GM19372 (cell line): ENCODE data around the gene RGS3.

ENCODE experiments used
- ATAC-seq: cut with Tn5 transposase; IDR thresholded peaks from one replicate; pipeline ENCODE4 v1.9.1; 2021; ENCODE audit warnings: mild to moderate bottlenecking, low read depth, moderate library complexity; ENCODE audit not compliant: unreplicated experiment

The RGS3 gene

DNA sequence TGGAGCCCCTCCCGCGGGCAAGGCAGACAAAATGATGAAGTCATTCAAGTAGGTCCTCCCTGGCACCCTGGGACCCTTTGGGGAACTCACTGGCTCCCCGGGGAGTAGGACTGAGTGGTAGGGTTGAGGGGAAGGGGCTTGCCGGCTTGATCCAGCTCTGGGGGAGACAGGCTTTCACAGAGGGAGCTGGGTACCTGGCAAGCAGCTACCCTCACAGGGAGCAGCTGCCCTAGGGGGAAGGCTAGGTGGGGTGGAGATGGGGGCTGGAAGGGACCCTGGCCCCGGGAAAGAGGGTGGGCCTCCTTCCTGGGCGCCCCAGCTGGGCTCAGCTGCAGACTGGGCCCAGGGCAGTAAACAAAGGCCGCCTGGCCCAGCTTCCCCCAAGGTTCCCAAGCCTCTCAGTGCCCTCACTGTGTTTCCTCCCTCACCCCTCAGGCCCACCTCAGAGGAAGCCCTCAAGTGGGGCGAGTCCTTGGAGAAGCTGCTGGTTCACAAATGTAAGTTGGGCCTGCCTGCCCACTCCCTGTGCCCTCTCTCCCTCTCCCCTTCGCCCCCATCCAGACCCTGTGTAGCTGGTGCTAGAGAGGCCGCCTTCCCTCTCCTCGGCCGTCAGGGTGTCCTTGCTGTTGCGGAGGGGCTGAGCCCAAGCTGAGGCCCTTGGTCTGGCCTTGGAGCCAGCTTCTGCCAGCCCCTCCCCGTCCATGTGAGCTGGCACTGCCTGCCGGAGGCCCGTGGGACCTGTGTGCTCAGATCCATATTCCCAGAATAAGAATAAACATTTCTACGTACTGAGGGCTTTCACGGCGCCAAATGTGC is 131.2 kb downstream of the RGS3 start:
- ATAC-seq = no peak

DNA sequence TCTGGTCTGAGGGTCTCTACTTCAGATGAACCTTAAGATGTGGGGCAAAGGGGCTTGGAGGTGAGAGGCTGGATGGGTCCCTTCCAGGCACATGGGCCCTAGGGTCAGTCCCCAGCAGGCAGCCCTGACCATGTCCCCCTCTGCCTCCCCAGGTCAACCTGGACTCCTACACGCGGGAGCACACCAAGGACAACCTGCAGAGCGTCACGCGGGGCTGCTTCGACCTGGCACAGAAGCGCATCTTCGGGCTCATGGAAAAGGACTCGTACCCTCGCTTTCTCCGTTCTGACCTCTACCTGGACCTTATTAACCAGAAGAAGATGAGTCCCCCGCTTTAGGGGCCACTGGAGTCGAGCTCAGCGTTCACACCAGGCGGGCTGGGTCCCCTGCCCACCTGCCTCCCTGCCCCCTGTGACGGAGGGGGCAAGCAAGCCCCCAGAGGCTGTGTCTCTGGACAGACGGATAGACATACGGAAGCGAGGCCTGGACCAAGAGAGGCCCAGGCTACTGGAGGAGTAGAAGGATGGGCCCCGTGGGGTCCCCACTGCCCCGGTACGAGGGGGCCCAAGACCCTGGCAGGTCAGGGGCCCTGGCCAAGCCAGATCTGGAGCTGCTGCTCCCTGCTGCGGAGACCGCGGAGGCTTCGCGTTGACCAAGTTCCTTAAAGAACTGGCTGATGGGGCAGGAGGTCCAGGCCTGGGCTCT is 133.2 kb downstream of the RGS3 start:
- ATAC-seq = no peak

DNA sequence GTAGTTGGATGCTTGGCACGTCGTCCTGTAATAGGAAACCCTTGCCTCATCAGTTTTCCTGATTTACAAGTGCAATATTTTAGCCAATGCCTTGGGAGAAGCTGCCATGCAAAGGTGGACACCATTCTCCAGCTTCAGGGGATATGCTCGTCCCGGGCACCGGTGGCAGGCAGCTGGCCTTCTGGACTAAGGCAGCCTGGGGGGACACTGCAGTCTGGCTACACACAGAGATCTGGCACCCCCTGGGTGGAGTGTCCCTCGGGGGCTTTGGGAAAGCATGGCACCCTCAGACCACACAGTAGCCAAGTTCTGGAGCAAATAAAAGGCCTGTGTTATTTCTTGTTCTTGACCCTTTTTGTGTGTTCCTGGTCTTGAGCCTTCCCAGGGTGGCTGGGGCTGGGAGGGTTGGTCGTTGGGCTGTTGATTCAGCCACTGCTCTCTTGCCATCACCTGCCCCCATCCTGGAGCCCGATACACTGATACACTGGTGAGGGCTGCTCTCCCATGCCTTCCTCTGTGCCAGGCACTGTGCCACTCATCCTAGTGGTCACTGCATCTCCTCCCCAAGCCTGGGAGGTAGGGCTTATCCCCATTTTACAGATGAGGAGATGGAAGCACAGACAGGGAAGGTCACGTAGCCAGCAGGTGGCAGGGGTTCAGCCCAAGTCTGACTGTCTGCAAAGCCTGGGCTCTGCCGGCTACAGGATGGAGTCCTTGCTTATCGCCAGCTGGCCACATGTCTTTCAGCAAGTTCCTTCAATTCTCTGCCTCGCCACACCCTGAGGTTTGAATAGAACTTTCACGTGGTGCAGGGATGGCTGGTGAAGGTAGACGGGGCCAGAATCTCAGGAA is 134.1 kb downstream of the RGS3 start:
- ATAC-seq = no peak

DNA sequence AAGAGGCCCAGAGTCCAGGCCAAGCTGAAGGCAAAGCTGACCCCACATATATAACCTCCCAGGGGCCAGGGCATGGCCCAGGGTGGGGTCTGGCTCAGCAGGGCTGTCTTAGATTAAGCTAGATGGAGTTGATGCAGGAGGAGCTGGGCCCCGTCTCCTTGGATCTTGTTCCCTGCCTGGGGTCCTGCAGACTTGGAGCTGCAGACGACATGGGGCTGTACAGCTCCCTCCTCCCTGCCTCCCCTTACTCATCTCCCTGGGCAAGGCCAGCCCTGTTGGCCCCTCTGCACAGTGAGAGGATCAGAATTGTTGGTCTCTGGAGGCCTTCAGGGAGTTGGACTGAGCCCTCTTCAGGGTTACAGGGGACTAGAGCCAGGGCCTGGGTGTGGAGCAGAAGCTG is 134.9 kb downstream of the RGS3 start:
- no peak for ATAC-seq

DNA sequence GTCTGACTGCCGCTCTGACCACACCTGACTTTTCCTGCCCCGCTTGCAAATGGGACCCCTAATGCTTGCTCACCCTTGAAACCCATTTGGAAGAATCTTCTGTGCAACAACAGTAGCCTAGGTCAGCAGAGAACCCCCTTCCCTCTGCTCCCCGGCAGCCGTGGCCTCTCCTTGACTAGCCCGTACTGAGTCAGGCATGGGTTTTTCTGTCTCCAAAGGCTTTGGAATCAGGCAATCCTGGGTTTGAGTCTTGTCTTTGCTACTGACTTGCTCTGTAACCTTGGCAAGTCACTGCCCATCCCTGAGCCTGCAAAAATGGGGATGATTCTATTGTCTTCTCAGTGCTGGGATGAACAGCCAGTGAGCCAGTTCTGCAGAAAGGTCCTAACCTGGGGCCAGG is 135.4 kb downstream of the RGS3 start:
- no peak for ATAC-seq

- no peak for ATAC-seq
Observed at GRCh38 chr9:113599646-113600022, 136.1 kb downstream of the RGS3 start.

- ATAC-seq = no peak
Observed at GRCh38 chr9:113600023-113600823, 136.7 kb downstream of the RGS3 start.

DNA sequence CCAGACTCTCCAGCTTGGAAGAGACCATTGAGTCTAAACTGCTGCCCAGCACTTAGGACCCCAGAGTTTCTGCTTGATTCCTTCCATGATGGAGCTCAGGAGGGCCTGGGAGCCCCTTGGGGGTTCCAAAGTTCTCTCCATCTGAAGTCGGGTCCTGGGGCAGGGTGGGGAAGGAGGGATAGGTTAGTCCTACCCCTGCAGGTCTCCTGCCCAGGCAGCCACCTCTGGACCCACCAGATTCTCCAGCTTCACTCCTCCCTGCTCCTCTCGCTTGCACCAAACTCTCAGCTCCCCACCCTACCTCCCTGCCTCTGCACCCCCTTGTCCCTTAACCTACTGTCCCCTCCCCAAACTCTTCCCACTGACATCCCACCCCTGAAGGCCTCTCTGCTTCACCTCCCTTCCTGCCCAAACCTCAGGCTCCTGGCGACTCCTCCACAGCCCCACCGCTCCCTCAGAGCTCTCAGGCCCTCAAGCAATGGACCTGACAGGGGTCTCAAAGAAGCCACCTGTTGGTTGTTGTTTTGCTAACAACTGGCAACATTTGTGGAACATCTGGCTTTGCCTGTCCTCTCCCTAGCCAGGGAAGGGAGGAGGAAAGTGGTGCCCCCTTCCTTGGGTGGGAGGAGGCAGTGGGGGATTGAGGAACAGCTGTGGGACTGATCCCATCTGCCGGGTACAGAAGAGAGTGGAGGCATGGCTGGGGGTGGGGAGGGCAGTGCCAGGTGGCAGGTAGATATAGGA is 137.5 kb downstream of the RGS3 start:
- ATAC-seq = no peak

GRCh38 chr9:113601656-113602055 is 138.1 kb downstream of the RGS3 start:
- no peak for ATAC-seq

- peak; percentile 87 for ATAC-seq
Observed at GRCh38 chr9:113602126-113603047, 138.9 kb downstream of the RGS3 start.

DNA sequence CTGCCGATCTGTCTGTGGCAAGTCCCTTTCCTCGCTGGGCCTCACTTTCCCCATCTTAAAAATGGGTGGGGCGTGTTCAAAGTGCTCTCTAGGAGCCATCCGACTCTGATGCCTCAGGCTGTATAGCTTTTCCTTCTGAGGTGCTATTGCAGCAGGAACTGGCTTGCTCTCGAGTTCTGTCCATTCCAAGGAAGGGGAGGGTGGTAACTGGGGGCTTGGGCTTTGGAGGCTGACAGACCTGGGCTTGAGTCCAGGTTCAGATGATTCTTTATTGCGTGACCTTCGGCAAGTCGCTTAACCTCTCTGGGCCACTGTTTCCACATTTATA is 139.5 kb downstream of the RGS3 start:
- no peak for ATAC-seq

- ATAC-seq = no peak
Observed at GRCh38 chr9:113603773-113604172, 140.2 kb downstream of the RGS3 start.

GRCh38 chr9:113604393-113604792 is 140.9 kb downstream of the RGS3 start:
- no peak for ATAC-seq

- ATAC-seq = no peak
Observed at GRCh38 chr9:113606510-113606909, 143.0 kb downstream of the RGS3 start.

DNA sequence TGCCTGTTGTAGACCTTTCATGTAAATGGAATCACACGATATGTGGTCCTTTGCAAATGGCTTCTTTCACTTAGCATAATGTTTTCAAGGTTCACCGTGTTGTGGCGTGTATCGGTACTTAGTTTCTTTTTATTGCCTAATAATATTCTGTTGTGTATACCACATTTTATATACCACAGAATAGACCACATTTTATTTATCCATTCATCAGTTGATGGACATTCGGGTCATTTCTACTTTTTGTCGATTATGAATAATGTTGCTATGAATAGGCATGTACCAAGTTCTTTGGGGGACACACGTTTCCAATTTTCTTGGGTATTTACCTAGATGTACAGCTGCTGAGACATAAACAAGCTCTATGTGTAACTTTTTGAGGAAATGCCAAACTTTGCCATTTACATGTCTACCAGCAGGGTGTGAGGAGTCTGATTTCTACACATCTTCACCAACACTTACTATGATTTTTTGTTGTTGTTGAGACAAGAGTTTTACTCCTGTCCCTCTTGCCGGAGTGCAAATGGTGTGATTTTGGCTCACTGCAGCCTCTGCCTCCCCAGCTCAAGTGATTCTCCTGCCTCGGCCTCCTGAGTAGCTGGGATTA is 144.7 kb downstream of the RGS3 start:
- ATAC-seq = no peak

DNA sequence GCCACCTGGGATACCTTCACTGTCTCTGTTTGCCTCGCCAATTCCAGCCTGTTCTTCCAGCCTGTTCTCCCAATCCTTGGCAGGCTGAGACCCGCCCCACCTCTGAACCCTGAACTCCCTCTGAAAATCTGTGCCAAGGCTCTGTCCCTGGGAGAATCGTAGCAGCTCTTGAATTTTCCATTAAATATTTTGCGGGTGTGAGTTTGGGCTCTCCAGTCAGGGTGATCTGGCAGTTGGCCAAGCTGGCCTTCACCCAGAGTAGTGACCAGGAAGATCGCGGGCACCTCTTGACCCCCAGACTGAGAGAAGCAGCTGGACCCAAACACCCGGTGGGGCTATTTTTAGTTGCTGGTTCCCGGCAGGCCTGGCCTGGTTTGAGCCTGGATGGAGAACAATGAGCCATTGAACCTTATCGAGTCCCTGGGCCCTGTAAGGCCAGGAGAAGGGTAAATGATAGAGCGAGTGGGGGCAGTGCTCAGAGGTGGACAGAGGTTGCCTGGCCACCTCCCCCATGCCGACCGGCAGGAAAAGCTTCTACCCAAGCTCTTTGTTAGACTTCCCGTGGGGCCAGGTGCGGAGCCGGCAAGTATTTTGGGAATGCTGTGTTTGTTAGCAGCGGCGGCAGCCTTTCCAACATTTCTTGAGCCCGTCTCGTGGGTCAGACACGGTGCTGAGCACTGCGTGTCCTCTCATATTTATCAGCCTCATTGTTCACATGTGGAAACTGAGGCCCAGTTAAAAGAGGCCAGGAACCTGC is 146.2 kb downstream of the RGS3 start:
- no peak for ATAC-seq

- no peak for ATAC-seq
Observed at GRCh38 chr9:113611461-113612215, 148.1 kb downstream of the RGS3 start.
